Measurements from ENCODE around the gene FGF1. TPM values are rescaled to one million over a fixed set of nuclear protein-coding genes. Genes with fewer than 3 reads are reported as not detected.

The FGF1 gene
- polyA plus RNA-seq, 1 of the 3 experiments (the other 2 are of a cell fraction) = 5.3 TPM

DNA sequence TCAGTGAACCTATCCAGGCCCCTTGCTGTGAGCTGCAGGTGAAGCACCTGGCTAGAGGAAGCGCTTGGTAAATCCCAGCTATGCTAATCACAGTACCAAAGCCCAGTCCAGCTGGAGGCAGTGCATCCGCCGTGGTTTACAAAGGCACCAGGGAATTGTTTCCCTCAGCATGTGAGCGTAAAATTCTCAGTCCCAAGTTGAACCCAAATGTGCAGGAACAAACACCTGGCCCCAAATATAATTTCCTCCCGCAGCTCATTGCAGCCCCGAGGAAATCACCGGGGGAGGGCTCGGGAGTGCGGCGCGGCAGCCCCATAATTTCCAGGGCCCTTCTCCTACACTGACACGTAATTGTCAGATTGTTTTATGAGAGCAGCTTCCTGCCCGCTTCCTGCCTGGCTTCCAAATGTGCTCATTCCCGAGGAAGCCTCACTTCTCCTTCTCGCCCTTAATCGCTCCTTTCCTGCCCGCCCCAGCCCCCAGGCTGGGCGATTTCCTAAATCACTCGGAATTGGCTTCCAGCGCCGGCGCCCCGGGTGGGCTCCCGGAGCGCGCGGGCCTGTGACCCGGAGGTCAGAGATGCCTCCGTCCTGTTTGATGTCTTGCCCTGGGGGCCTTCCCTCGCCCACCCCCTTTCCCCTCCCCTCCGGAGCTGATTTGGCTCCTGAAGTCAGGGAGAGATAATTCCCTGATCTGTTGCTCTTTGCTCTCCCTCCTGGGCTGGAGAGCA is 134.4 kb downstream of the FGF1 start:
- H2AFZ ChIP-seq (ENCODE audit: low read depth) = peak overlapping the region; percentile 63
- WGBS (ENCODE audit: low lambda C conversion rate) = 40% methylated on average over 27 of the region's 31 CpGs
- H3K9ac ChIP-seq = no peak overlapping the region
- no peaks in the 10 kb centered on the region for H3K9me2 ChIP-seq
- ChIA-PET POLR2A (interaction anchor here (0.7 to 1.3 kb wide), 3 partner anchors 138 to 224 kb away, joined by 3 read pairs; no protein-coding TSS in a partner anchor), CTCF (interaction anchor here (0.8 to 6.7 kb wide), 15 partner anchors 25 to 418 kb away, joined by 3 to 117 read pairs (median 5); partner anchors contain the start of gene SPRY4)
- no peaks in the 10 kb centered on the region for H3K27me3 ChIP-seq (ENCODE audit: insufficient read depth)
- no peaks in the 10 kb centered on the region for H4K20me1 ChIP-seq (ENCODE audit: insufficient read depth)
- peak overlapping the region in 1 of 2 experiments; percentile 53; a peak in 2 of 4 replicates for H3K27ac ChIP-seq (ENCODE audit: low read depth in 2 of 2, low read length in 1 of 2)
- no peaks in the 10 kb centered on the region for H3K79me2 ChIP-seq (ENCODE audit: insufficient read depth)
- H3K4me3 ChIP-seq (ENCODE audit: low read depth in 2 of 2, low read length in 1 of 2) = peak overlapping the region; percentile 9 to 30; a peak in 2 of 4 replicates
- no peaks in the 10 kb centered on the region for H3K9me3 ChIP-seq
- DNase-seq = peak; percentile 66
- H3K36me3 ChIP-seq (replicated peaks in 1 of 2; ENCODE audit: control insufficient read depth in 1 of 2, insufficient read depth in 2 of 2, low read length in 1 of 2) = no peaks in the 10 kb centered on the region
- H3F3A ChIP-seq (replicated peaks; ENCODE audit: insufficient read depth) = peaks cover 13% of the 10 kb centered on the region
- peak overlapping the region; percentile 61; the same call in 1 of the 2 replicates for H3K4me2 ChIP-seq
- 0 out of 2 replicates have a peak, but pooled peaks have one; percentile 29 for TF ChIP-seq PBX3 (IDR thresholded peaks at IDR 0.05)
- TF ChIP-seq, protein P1, sequence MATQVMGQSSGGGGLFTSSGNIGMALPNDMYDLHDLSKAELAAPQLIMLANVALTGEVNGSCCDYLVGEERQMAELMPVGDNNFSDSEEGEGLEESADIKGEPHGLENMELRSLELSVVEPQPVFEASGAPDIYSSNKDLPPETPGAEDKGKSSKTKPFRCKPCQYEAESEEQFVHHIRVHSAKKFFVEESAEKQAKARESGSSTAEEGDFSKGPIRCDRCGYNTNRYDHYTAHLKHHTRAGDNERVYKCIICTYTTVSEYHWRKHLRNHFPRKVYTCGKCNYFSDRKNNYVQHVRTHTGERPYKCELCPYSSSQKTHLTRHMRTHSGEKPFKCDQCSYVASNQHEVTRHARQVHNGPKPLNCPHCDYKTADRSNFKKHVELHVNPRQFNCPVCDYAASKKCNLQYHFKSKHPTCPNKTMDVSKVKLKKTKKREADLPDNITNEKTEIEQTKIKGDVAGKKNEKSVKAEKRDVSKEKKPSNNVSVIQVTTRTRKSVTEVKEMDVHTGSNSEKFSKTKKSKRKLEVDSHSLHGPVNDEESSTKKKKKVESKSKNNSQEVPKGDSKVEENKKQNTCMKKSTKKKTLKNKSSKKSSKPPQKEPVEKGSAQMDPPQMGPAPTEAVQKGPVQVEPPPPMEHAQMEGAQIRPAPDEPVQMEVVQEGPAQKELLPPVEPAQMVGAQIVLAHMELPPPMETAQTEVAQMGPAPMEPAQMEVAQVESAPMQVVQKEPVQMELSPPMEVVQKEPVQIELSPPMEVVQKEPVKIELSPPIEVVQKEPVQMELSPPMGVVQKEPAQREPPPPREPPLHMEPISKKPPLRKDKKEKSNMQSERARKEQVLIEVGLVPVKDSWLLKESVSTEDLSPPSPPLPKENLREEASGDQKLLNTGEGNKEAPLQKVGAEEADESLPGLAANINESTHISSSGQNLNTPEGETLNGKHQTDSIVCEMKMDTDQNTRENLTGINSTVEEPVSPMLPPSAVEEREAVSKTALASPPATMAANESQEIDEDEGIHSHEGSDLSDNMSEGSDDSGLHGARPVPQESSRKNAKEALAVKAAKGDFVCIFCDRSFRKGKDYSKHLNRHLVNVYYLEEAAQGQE (IDR thresholded peaks at IDR 0.05; ENCODE audit: low read depth, low read length) = no peak
- H3K4me1 ChIP-seq (ENCODE audit: control insufficient read depth in 1 of 2, insufficient read depth in 2 of 2, low read depth in 1 of 2, low read length in 1 of 2) = peaks cover 14 to 21% of the 10 kb centered on the region in 2 experiments; a peak in 3 of 4 replicates

GRCh38 chr5:142550471-142550870 is 135.4 kb downstream of the FGF1 start:
- CTCF ChIA-PET = interaction anchor here (0.7 to 6.7 kb wide), 21 partner anchors 11 to 417 kb away, joined by 3 to 117 read pairs (median 10); partner anchors contain the start of genes FGF1 and SPRY4
- 100% methylated on average over 2 of the region's 2 CpGs for WGBS (ENCODE audit: low lambda C conversion rate)

More at GRCh38 chr5:142550471-142550870, 135.4 kb downstream of the FGF1 start:
- H3K4me3 ChIP-seq (ENCODE audit: low read depth in 2 of 2, low read length in 1 of 2) = no peak overlapping the region
- POLR2A ChIA-PET = no interaction called here
- H4K20me1 ChIP-seq (ENCODE audit: insufficient read depth) = no peaks in the 10 kb centered on the region
- no peaks in the 10 kb centered on the region for H3K9me2 ChIP-seq
- H3K9ac ChIP-seq = no peak overlapping the region
- no peaks in the 10 kb centered on the region for H3K36me3 ChIP-seq (replicated peaks in 1 of 2; ENCODE audit: control insufficient read depth in 1 of 2, insufficient read depth in 2 of 2, low read length in 1 of 2)
- no peak for DNase-seq
- H3K27ac ChIP-seq (ENCODE audit: low read depth in 2 of 2, low read length in 1 of 2) = no peak overlapping the region
- no peaks in the 10 kb centered on the region for H3K79me2 ChIP-seq (ENCODE audit: insufficient read depth)
- peaks cover 13% of the 10 kb centered on the region for H3F3A ChIP-seq (replicated peaks; ENCODE audit: insufficient read depth)
- no peak overlapping the region for H3K4me2 ChIP-seq
- no peak overlapping the region for H2AFZ ChIP-seq (ENCODE audit: low read depth)
- H3K9me3 ChIP-seq = no peaks in the 10 kb centered on the region
- H3K27me3 ChIP-seq (ENCODE audit: insufficient read depth) = no peaks in the 10 kb centered on the region
- TF ChIP-seq SIN3A (IDR thresholded peaks at IDR 0.05; ENCODE audit: borderline replicate concordance, low read depth, low read length) (no peak), RXRA (IDR thresholded peaks at IDR 0.05; ENCODE audit: borderline replicate concordance, low read depth) (no peak), TCF12 (IDR thresholded peaks at IDR 0.05) (no peak), RAD21 (IDR thresholded peaks at IDR 0.05; ENCODE audit: low read length) (no peak), PBX3 (IDR thresholded peaks at IDR 0.05) (no peak), FOXM1 (IDR thresholded peaks at IDR 0.05; ENCODE audit: low read depth) (no peak)
- peaks cover 14 to 21% of the 10 kb centered on the region in 2 experiments; a peak in 3 of 4 replicates for H3K4me1 ChIP-seq (ENCODE audit: control insufficient read depth in 1 of 2, insufficient read depth in 2 of 2, low read depth in 1 of 2, low read length in 1 of 2)
